Smooth muscle cell (in vitro differentiated cells): ENCODE data around the gene ATP5F1E. TPM values are rescaled to one million over a fixed set of nuclear protein-coding genes. Genes with fewer than 3 reads are reported as not detected.

Experiments used
- DNase-seq: peaks from one replicate; lab custom pipeline; 2025; ENCODE audit not compliant: unreplicated experiment; lab: John Stamatoyannopoulos, UW
- H2AFZ ChIP-seq: fragments of 200-600 bp; sonication (generic); 2 replicates; pipeline ENCODE4 v1.6.0; 2016; ENCODE audit warnings: antibody characterized with exemption, low read depth, mild to moderate bottlenecking
- H3F3A ChIP-seq: fragments of 200-600 bp; sonication (generic); 2 replicates; pipeline ENCODE4 v1.6.0; 2017; ENCODE audit warnings: antibody characterized with exemption, low read depth
- H3K27ac ChIP-seq: fragments of 200-600 bp; sonication (generic); 2 replicates; pipeline ENCODE4 v1.5.1; 2016; ENCODE audit warnings: low read depth, mild to moderate bottlenecking
- H3K27me3 ChIP-seq: fragments of 200-600 bp; sonication (generic); 2 replicates; pipeline ENCODE4 v1.6.1; 2016; ENCODE audit warnings: low read depth, mild to moderate bottlenecking
- H3K36me3 ChIP-seq: fragments of 200-600 bp; sonication (generic); 2 replicates; pipeline ENCODE4 v1.5.1; 2016; ENCODE audit warnings: low read depth
- H3K4me1 ChIP-seq: fragments of 200-600 bp; sonication (generic); 2 replicates; pipeline ENCODE4 v1.5.1; 2016; ENCODE audit warnings: low read depth
- H3K4me2 ChIP-seq: fragments of 200-600 bp; sonication (generic); 2 replicates; pipeline ENCODE4 v1.6.0; 2016; ENCODE audit warnings: mild to moderate bottlenecking
- H3K4me3 ChIP-seq: fragments of 200-600 bp; sonication (generic); 2 replicates; pipeline ENCODE4 v1.5.1; 2016; ENCODE audit warnings: mild to moderate bottlenecking
- H3K79me2 ChIP-seq: fragments of 200-600 bp; sonication (generic); 2 replicates; pipeline ENCODE4 v1.6.0; 2016; ENCODE audit warnings: low read depth, mild to moderate bottlenecking
- H3K9ac ChIP-seq: fragments of 200-600 bp; sonication (generic); 2 replicates; pipeline ENCODE4 v1.6.0; 2016; ENCODE audit warnings: low read depth
- H3K9me3 ChIP-seq: fragments of 200-600 bp; sonication (generic); replicated peaks from 2 replicates; pipeline ENCODE4 v1.5.1; 2016; ENCODE audit warnings: low read depth
- H4K20me1 ChIP-seq: fragments of 200-600 bp; sonication (generic); 2 replicates; pipeline ENCODE4 v1.6.0; 2016; ENCODE audit warnings: low read depth
- WGBS: methylation state at CpG from one replicate; pipeline ENCODE4 v1.1.7; 2016; ENCODE audit warnings: low lambda C conversion rate; 5-methylcytosine and 5-hydroxymethylcytosine counted together
- polyA plus RNA-seq: library from polyadenylated mRNA; unstranded; fragments of >200 nt; fragmentation: Nextera tagmentation; extraction: Ambion mirVana; gene quantifications from 2 replicates; pipeline ENCODE4 v1.2.1, GENCODE V29; 2016
- total RNA-seq: library from RNA; depleted of rRNA; stranded (reverse); fragments of >200 nt; gene quantifications from 2 replicates; pipeline ENCODE4 v1.2.3, GENCODE V29; 2014
- TF ChIP-seq, protein P1 (sequence below): fragments of 200-600 bp; sonication (generic); IDR thresholded peaks from 2 replicates; pipeline ENCODE4 v1.5.1; 2017; ENCODE audit warnings: borderline replicate concordance, mild to moderate bottlenecking, antibody characterized with exemption; ENCODE audit not compliant: insufficient read depth, poor library complexity, severe bottlenecking

ATP5F1E gene
- total and polyA plus RNA-seq, 2 experiments from 2014 or later = 48.6 to 265 TPM

DNA sequence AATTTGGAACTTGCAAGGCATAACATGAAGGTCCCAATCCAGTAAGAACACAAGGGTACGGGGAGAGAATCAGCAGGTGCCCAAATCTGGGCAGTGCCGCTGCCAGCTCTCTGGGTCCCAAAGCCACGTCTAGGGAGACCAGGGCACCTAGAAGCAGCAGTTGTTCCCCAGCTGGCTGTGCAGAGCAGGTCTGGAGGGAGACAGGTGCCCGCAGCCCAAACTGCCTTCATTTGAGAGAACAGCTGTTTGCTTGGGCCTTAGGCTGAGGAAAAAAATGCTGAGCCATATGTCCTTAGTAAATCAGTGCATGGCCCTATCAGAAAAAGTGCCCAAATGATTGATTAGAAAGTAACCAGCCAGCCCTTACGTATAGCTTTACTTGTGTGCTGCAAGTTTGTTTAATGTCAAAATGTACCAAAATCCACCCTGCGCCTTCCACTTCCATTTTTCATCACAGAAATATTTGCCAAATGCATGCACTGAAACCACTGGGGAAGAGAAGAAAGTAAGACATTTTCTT is 19.6 kb upstream of the ATP5F1E start:
- no peaks in the 10 kb centered on the region for H3K79me2 ChIP-seq
- no peaks in the 10 kb centered on the region for H4K20me1 ChIP-seq
- TF ChIP-seq, protein P1, sequence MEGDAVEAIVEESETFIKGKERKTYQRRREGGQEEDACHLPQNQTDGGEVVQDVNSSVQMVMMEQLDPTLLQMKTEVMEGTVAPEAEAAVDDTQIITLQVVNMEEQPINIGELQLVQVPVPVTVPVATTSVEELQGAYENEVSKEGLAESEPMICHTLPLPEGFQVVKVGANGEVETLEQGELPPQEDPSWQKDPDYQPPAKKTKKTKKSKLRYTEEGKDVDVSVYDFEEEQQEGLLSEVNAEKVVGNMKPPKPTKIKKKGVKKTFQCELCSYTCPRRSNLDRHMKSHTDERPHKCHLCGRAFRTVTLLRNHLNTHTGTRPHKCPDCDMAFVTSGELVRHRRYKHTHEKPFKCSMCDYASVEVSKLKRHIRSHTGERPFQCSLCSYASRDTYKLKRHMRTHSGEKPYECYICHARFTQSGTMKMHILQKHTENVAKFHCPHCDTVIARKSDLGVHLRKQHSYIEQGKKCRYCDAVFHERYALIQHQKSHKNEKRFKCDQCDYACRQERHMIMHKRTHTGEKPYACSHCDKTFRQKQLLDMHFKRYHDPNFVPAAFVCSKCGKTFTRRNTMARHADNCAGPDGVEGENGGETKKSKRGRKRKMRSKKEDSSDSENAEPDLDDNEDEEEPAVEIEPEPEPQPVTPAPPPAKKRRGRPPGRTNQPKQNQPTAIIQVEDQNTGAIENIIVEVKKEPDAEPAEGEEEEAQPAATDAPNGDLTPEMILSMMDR = no peak
- no peaks in the 10 kb centered on the region for H3K27me3 ChIP-seq
- no peaks in the 10 kb centered on the region for H3K4me1 ChIP-seq
- DNase-seq = no peak
- no peak overlapping the region for H2AFZ ChIP-seq
- no peak overlapping the region for H3K9ac ChIP-seq
- H3K4me3 ChIP-seq = no peak overlapping the region
- no peaks in the 10 kb centered on the region for H3K9me3 ChIP-seq
- H3F3A ChIP-seq = no peaks in the 10 kb centered on the region
- 90% methylated on average over 6 of the region's 6 CpGs for WGBS
- H3K27ac ChIP-seq = no peak overlapping the region
- H3K36me3 ChIP-seq = no peaks in the 10 kb centered on the region
- H3K4me2 ChIP-seq = no peak overlapping the region

DNA sequence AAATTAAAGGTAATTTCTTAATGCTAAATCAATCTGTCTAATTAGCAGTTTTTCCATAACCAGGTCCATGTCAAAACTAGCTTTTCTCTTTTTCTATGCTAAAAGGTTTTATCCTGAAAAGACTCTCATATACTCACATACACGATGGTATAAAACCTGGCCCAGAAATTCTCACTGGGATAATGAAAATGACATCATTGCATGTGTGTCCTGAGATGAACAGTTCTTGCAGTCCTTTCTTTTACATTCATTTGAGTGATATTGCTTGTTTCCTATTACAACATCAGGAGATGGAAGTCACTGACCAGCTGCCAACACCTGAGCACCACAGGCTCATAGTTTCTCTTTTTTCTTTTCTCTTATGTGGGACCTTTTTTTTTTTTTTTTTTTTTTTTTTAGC is 18.3 kb upstream of the ATP5F1E start:
- Histone ChIP-seq H3K4me1 (no peaks in the 10 kb centered on the region), H3K9ac (no peak overlapping the region), H3K36me3 (no peaks in the 10 kb centered on the region), H3F3A (no peaks in the 10 kb centered on the region), H3K27me3 (no peaks in the 10 kb centered on the region), H3K27ac (no peak overlapping the region), H3K9me3 (no peaks in the 10 kb centered on the region), H2AFZ (no peak overlapping the region), H3K4me2 (no peak overlapping the region), H4K20me1 (no peaks in the 10 kb centered on the region), H3K79me2 (no peaks in the 10 kb centered on the region), H3K4me3 (no peak overlapping the region)
- no peak for DNase-seq
- 85% methylated on average over 1 of the region's 1 CpG for WGBS
- TF ChIP-seq, protein P1 = no peak

DNA sequence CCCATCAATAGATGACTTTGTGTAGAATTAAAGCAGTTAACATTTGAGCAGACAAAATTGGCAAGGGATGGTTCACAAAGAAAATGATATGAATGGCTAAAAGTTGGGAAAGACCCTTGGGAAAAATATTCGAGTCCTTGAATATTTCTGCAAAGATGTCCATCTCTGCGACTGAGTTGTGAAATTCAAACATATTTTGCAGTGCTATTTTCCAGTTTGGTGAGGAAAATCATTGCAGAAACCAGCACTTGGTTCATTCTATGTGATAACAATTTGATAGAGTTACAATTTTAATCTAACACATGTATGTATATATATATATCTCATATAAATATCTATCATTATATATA is 16.5 kb upstream of the ATP5F1E start:
- Histone ChIP-seq H3K4me2 (peak overlapping the region; percentile 60), H3K4me3 (peak overlapping the region; percentile 2), H3K36me3 (no peaks in the 10 kb centered on the region), H3K27me3 (no peaks in the 10 kb centered on the region), H4K20me1 (no peaks in the 10 kb centered on the region), H3K27ac (peak overlapping the region; percentile 67), H3K4me1 (no peaks in the 10 kb centered on the region), H3K79me2 (no peaks in the 10 kb centered on the region), H3K9me3 (no peaks in the 10 kb centered on the region), H2AFZ (no peak overlapping the region), H3F3A (no peaks in the 10 kb centered on the region), H3K9ac (no peak overlapping the region)
- TF ChIP-seq, protein P1 = no peak
- no peak for DNase-seq
- 88% methylated on average over 2 of the region's 2 CpGs for WGBS

DNA sequence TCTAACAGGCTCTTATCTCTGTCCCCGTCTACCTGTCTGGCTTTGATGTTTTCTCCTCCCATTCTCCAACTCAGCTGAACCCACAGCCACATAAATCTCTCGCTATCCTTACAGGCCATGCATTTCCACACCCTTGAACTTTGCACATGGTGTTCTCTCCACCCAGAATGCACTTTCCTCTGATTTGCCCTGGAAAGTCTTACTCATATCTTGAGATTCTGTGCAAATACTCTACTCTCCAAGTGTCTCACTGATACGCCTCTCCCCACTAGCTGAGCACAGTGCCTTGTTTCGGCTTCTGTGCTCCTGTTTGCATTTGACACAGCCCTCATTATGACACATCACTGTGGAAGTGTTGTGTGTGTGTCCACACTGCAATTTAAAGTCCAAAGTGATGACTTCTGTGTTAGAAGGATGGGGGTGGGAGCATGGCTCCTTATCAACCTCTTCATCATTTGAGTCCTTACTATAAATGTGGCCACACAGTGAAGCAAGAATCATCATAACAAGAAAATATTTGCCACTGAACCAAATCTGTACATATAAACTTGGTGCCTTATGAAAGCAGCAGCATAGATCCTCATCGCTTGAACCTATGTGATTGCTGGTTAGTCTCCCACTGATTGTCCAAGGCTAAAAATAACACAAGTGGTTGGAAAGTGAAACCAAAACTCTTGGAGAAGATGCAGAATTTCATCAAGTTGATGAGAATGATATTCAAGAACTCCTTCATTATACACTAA is 16.0 kb upstream of the ATP5F1E start:
- Histone ChIP-seq H3K27ac (peak overlapping the region; percentile 67), H3K4me1 (no peaks in the 10 kb centered on the region), H3K4me2 (peak overlapping the region; percentile 60), H3K27me3 (no peaks in the 10 kb centered on the region), H3K9me3 (no peaks in the 10 kb centered on the region), H3K4me3 (peak overlapping the region; percentile 2), H2AFZ (no peak overlapping the region), H3K36me3 (no peaks in the 10 kb centered on the region), H4K20me1 (no peaks in the 10 kb centered on the region), H3F3A (no peaks in the 10 kb centered on the region), H3K79me2 (no peaks in the 10 kb centered on the region), H3K9ac (no peak overlapping the region)
- 36% methylated on average over 5 of the region's 5 CpGs for WGBS
- TF ChIP-seq, protein P1 = no peak
- DNase-seq = no peak
